Right atrium auricular region (tissue), 2 donors: ENCODE measurements around the gene CSRP3. TPM values are rescaled to one million over a fixed set of nuclear protein-coding genes. Genes with fewer than 3 reads are reported as not detected.

Experiments used
- DNase-seq: peaks from one replicate; pipeline ENCODE4 v3.0.0-alpha.2; 2019; ENCODE audit warnings: low spot score
- H3K27ac ChIP-seq, 2 donors: fragments of 200-600 bp; sonication (generic); 1 replicate in 1 of 2; 2 replicates in 1 of 2; pipeline ENCODE4 v1.5.1; 2016 to 2019
- H3K27me3 ChIP-seq, 2 donors: fragments of 200-600 bp; sonication (generic); one replicate each; pipeline versions ENCODE4 v1.5.1 to v1.6.0; 2017 to 2019
- H3K36me3 ChIP-seq: fragments of 200-600 bp; sonication (generic); one replicate; pipeline ENCODE4 v1.5.1; 2016
- H3K4me1 ChIP-seq, 2 donors: fragments of 200-600 bp; sonication (generic); one replicate each; pipeline versions ENCODE4 v1.5.1 to v1.6.0; 2017 to 2019
- H3K4me3 ChIP-seq, 2 donors: fragments of 200-600 bp; sonication (generic); 1 replicate in 1 of 2; 2 replicates in 1 of 2; pipeline ENCODE4 v1.5.1; 2017 to 2019; ENCODE audit warnings: mild to moderate bottlenecking in 1 of 2, moderate library complexity in 1 of 2
- H3K9me3 ChIP-seq, 2 donors: fragments of 200-600 bp; sonication (generic); one replicate each; pipeline ENCODE4 v1.5.1; 2019
- total RNA-seq, 2 donors: library from RNA; depleted of rRNA; stranded (reverse); fragments of >200 nt; gene quantifications; one replicate each; pipeline ENCODE4 v1.1.0, GENCODE V29; 2016
- TF ChIP-seq, protein P1 (sequence below), 2 donors: fragments of 200-600 bp; sonication (generic); IDR thresholded peaks; one replicate each; pipeline ENCODE4 v1.5.1; 2019; ENCODE audit warnings: antibody characterized with exemption in 2 of 2

The CSRP3 gene
- total RNA-seq, 2 donors from 2014 or later, result 1,021 to 1,621 TPM

DNA sequence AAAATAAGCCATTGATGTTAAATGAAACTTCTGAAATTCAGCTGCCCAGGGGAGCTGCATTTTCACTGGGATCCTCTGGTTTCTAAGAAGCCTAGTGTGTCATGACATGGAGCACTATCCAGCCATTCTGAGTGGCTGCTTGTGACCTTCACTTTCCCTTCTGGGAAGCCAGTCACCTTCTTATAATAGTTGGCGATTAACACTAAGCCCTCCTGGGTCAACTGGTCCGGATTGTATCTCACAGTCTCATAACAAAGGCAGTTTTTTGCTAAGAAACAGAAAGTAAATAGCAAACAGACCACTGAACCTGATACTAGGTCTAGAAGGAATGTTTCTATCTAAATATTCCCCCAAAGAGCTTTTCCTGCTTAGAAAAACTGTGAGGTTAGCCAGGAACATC, 7.9 kb downstream of the CSRP3 start:
- Histone ChIP-seq H3K36me3 (peaks cover 44% of the 10 kb centered on the region), H3K4me3 (no peak overlapping the region), H3K9me3 (no peaks in the 10 kb centered on the region), H3K27ac (peak overlapping the region; percentile 83 to 92), H3K27me3 (no peaks in the 10 kb centered on the region), H3K4me1 (peaks cover 0 to 28% of the 10 kb centered on the region in 2 donors)
- no peak for DNase-seq
- TF ChIP-seq, protein P1, sequence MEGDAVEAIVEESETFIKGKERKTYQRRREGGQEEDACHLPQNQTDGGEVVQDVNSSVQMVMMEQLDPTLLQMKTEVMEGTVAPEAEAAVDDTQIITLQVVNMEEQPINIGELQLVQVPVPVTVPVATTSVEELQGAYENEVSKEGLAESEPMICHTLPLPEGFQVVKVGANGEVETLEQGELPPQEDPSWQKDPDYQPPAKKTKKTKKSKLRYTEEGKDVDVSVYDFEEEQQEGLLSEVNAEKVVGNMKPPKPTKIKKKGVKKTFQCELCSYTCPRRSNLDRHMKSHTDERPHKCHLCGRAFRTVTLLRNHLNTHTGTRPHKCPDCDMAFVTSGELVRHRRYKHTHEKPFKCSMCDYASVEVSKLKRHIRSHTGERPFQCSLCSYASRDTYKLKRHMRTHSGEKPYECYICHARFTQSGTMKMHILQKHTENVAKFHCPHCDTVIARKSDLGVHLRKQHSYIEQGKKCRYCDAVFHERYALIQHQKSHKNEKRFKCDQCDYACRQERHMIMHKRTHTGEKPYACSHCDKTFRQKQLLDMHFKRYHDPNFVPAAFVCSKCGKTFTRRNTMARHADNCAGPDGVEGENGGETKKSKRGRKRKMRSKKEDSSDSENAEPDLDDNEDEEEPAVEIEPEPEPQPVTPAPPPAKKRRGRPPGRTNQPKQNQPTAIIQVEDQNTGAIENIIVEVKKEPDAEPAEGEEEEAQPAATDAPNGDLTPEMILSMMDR (IDR thresholded peaks at IDR 0.05), result no peak

DNA sequence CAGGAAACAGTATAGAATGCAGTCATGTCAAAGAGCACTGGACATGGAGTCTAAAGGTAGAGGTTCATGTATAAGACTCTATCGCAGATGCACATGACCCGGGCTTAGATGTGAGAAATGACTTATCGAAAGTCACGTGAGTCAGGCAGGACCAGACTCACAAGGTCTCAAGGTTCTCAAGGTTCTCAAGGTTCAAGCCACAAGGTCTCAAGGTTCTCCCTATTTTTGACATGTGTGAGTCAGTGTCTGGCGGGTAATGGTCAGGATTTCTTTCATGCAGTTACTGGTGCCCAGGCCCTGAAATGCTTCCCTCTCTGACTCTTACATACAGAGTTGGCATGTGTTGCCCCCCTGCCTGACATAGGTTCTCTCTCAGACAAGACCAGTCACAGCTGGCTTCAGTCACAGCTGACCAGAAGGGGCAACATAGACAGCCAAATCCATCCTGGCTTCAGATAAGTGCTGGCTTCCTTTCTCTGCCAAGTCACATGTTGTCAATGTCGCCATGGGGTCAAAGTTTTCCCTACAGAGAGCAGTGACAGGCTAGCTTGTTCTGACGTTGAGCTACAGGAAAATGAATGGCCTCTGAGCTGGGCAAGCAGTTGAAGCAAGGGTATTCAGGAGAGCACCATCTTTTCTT, 10.1 kb downstream of the CSRP3 start:
- H3K4me1 ChIP-seq, result peaks cover 0 to 28% of the 10 kb centered on the region in 2 donors
- H3K36me3 ChIP-seq, result peaks cover 62% of the 10 kb centered on the region

DNA sequence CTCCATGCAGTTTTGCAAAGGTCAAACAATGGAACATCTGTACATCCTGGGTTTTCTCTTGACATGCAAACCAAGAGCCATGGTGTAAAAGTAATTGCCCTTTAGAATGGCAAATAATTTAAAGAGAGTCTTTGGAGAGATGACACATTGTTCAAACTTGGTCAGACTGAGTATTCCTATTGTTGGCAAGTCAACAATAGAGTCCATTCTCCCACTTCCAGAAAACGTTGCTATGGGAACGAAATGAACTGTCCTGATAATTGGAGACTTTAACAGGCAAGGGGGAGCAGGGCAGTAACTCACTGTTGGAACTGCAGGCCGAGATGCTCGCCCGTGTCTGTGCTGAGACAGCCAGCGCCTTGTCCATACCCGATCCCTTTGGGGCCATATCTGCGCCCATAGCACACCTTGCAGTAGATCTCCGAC, 13.9 kb downstream of the CSRP3 start:
- Histone ChIP-seq H3K27ac (peak overlapping the region; percentile 11 to 36), H3K9me3 (no peaks in the 10 kb centered on the region), H3K4me3 (no peak overlapping the region), H3K27me3 (no peaks in the 10 kb centered on the region), H3K36me3 (peaks cover 99% of the 10 kb centered on the region), H3K4me1 (peaks cover 0 to 7% of the 10 kb centered on the region in 2 donors)
- TF ChIP-seq, protein P1 (IDR thresholded peaks at IDR 0.05), result no peak
- no peak for DNase-seq

More for the DNA sequence above, 10.1 kb downstream of the CSRP3 start:
- Histone ChIP-seq H3K4me3 (no peak overlapping the region), H3K27me3 (no peaks in the 10 kb centered on the region), H3K27ac (peak overlapping the region; percentile 83 to 92), H3K9me3 (no peaks in the 10 kb centered on the region)
- TF ChIP-seq, protein P1 (IDR thresholded peaks at IDR 0.05), result no peak
- peak; percentile 64 for DNase-seq

DNA sequence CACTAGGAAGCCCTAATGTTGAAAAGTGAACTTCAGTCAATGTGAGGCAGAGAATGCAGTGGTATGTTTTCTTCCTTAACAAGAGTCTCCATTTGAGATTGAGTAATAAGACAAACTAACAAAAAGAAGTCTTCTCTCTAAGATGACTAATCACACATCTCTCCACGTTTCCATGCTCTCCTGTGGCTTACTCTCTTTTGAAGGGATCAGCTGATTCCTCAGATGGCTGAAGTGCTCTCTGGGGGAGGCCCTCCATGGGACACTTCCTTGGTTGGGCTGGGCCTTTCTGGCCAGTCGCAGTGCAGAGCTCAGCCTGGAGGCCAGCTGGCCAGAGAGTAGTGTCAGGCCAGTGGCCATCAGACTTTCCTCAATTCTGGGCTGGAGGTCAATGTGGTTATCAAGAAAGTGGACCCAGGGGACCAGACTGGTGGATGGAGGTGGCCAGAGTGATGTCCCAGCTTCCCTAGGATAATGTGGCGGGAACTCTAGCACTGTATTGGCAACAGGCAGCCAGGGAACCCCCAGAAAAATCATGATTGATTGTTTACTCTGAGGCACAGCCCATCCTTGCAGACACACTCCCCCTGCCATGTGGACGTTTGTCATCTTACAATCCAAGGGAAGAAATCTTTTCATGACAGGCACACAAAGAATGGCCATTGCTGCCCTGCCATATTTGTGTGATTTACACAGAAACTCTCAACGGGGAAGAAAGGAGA, 14.5 kb downstream of the CSRP3 start:
- TF ChIP-seq, protein P1 (IDR thresholded peaks at IDR 0.05), result no peak
- no peaks in the 10 kb centered on the region for H3K9me3 ChIP-seq
- no peaks in the 10 kb centered on the region for H3K27me3 ChIP-seq
- peaks cover 98% of the 10 kb centered on the region for H3K36me3 ChIP-seq
- no peak overlapping the region for H3K4me3 ChIP-seq
- H3K27ac ChIP-seq, result peak overlapping the region; percentile 11 to 36
- peaks cover 0 to 4% of the 10 kb centered on the region in 2 donors for H3K4me1 ChIP-seq
- no peak for DNase-seq

DNA sequence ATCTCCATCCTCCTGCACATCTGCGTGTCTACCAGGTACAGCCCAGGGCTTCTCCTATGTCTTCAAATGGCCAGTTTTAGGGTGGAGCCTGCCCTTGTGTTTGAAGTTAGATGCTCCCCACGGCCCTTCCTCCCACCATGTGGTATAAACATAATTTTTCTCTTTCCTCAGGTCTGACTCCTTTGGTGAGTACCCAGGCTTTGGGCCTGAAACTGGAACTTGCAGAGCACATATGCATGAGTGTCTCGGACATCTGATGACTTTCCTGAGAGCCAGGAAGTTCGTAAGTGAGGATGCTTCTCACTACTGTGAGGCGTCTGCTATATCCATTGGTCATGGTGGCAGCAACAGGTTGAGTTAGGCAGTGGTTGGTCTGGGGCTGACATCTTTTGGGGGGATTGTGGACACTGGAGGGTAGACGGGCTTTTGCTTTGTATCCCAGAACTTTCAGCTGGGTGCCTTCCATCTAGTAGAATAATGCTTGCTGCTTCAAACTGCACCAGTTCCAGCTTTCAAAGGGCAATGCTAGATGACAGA, 16.2 kb downstream of the CSRP3 start:
- Histone ChIP-seq H3K4me1 (no peaks in the 10 kb centered on the region), H3K4me3 (no peak overlapping the region), H3K27ac (peak overlapping the region in 1 of 2 donors; percentile 5), H3K27me3 (no peaks in the 10 kb centered on the region), H3K36me3 (peaks cover 96% of the 10 kb centered on the region), H3K9me3 (no peaks in the 10 kb centered on the region)
- DNase-seq, result no peak
- TF ChIP-seq, protein P1 (IDR thresholded peaks at IDR 0.05), result no peak
